ENCODE results near the gene NFATC2IP.

GRCh38 chr16:28935924-28936783, 14.6 kb upstream of the NFATC2IP start:
- TF ChIP-seq EZH2 (IDR thresholded peaks at IDR 0.05), result no peak
- TF ChIP-seq POLR2AphosphoS5 (IDR thresholded peaks at IDR 0.05; ENCODE audit: borderline replicate concordance, low read depth, low read length), result no peak
- TF ChIP-seq FOXP2 (optimal IDR thresholded peaks at IDR 0.05; ENCODE audit: control extremely low read depth, extremely low read length, insufficient read depth), result no peak
